HUES6 (cell line): ENCODE data around the gene CRYGS.

ENCODE experiments used
- H3K27ac ChIP-seq: 2 replicates; pipeline ENCODE4 v1.7.0; 2013; ENCODE audit warnings: low read depth, mild to moderate bottlenecking, low read length, inconsistent platforms
- H3K27me3 ChIP-seq: 2 replicates; pipeline ENCODE4 v1.6.1; 2013; ENCODE audit warnings: low read length; ENCODE audit not compliant: control insufficient read depth, insufficient read depth
- H3K36me3 ChIP-seq: 2 replicates; pipeline ENCODE4 v1.6.1; 2013; ENCODE audit warnings: low read length; ENCODE audit not compliant: control insufficient read depth, insufficient read depth
- H3K4me1 ChIP-seq: 2 replicates; pipeline ENCODE4 v1.6.1; 2013; ENCODE audit warnings: low read length; ENCODE audit not compliant: control insufficient read depth, insufficient read depth
- H3K4me3 ChIP-seq: 2 replicates; pipeline ENCODE4 v1.5.1; 2013; ENCODE audit warnings: low read depth, low read length
- H3K9ac ChIP-seq: one replicate; pipeline ENCODE4 v1.6.1; 2013; ENCODE audit warnings: mild to moderate bottlenecking, low read length
- H3K9me3 ChIP-seq: 2 replicates; pipeline ENCODE4 v1.6.1; 2013; ENCODE audit warnings: low read depth, low read length; ENCODE audit not compliant: control insufficient read depth, insufficient read depth

CRYGS gene

DNA sequence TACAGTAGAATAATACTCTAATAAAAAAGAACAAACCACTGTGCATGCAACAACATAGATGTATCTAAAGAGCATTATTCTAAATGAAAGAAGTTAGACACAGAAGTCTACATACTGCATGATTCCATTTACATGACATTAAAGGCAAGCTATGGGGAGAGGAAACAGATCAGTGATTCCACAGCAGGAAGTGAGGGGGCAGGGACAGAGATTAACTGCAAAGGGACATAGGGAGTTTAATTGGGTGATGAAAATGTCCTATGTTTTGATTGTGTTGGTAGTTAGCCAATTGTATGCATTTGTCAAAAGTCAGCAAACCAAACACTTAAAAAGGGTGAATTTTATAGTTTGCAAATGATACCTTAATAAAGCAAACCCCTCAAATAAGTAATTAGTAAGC, 13.8 kb downstream of the CRYGS start:
- Histone ChIP-seq H3K4me3 (no peak overlapping the region), H3K9me3 (no peaks in the 10 kb centered on the region), H3K4me1 (peaks cover 11% of the 10 kb centered on the region), H3K27ac (no peak overlapping the region), H3K27me3 (no peaks in the 10 kb centered on the region), H3K36me3 (no peaks in the 10 kb centered on the region), H3K9ac (no peak overlapping the region)

DNA sequence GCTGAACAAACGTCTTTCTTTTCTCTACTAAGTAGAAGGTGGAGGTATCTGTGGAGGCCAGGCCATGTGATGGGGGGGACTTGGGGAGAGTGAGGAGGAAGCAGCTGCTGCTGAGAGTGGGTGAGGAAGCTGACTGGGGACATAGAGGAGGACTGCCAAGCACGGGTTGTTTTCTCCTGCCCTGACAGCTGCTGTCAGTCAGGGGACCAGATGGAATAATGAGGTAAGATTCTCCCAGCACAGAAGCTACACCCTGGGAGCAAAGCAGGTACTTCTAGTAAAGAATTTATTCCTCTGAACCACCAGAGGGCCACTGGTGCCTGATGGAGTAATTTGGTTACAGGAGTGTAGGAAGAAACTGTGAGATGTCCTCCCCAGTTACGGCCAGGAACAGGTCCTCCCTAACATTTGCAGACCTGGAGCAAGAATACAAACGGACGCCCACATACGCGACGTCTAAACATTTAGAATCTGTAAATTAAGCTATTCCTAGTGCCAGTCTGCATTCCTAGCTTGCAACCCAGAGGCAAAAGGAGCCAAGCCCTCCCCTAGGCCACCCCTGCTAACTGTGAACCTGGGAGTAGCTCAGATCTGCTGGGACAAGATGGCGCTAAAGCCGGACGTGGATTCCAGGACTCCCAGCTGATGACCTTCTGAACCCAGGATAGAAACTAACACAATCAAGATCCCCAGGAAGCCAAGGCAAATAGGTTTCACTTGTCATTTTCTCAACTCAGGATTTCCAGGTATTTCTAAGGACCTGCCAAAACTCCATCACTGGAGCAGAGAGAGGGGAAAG, 14.8 kb downstream of the CRYGS start:
- Histone ChIP-seq H3K9ac (no peak overlapping the region), H3K27me3 (no peaks in the 10 kb centered on the region), H3K4me1 (peaks cover 11% of the 10 kb centered on the region), H3K27ac (no peak overlapping the region), H3K36me3 (no peaks in the 10 kb centered on the region), H3K4me3 (no peak overlapping the region), H3K9me3 (no peaks in the 10 kb centered on the region)

DNA sequence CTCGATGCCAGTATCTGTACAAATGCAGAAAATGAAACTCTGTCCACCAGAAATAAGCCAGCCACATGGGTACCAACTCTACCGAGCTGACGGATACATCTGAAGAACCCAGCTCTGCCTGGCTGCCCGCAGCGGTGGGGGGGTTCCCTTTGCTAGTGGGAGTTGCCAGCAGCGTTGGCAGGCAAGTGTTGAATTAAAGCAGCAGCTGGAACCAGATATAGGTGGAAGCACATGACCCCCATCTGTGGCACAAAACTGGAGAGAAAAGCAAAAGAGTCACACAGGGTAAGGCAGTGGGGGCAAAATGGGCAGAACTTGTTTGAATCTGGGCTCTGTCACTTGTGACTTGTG, 17.9 kb downstream of the CRYGS start:
- H3K9ac ChIP-seq: no peak overlapping the region
- H3K27ac ChIP-seq: no peak overlapping the region
- H3K4me3 ChIP-seq: no peak overlapping the region
- H3K27me3 ChIP-seq: no peaks in the 10 kb centered on the region
- H3K9me3 ChIP-seq: no peaks in the 10 kb centered on the region
- H3K4me1 ChIP-seq: peaks cover 6% of the 10 kb centered on the region
- no peaks in the 10 kb centered on the region for H3K36me3 ChIP-seq

DNA sequence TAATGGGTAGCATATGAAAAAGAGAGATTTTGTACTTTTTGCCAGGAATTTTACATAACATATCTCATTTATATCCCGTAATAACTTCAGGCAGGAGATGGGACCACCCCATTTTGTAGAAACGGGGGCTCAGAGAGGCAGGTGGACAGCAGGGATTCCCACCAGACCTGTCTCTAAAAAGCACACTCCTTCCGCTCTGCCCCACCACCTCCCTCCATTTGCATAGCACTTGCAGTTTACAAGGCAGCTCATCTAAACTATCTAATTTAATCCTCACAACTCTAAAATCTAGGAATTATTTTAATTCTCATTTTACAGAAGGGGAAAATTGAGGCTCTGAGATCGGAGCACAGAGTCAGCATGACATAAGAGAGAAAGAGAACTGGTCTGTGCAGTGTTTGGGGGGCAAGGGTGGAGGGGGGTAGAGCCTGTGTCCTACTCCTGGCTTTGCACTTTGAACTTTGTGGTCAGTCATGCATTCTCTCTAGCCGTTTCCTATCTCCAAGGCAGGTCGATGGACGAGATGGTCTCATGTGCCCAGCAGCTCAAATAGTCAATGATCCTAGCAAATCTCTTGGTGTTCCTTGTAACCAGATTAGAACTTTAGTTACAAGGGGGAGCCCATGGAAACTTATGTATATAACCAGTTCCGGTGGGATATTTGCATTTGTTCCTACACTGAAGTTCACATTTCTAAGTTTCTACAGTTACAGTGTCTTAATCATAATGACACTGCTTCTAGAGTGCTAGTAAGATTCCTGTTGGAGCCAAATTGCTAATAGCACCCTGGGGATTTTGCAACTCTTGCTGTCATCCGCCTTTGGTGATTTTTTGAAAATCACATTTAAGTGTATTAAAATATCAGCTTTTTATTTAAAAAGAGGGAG, 18.6 kb downstream of the CRYGS start:
- Histone ChIP-seq H3K9me3 (no peaks in the 10 kb centered on the region), H3K4me3 (no peak overlapping the region), H3K4me1 (peaks cover 4% of the 10 kb centered on the region), H3K27ac (no peak overlapping the region), H3K9ac (no peak overlapping the region), H3K27me3 (no peaks in the 10 kb centered on the region), H3K36me3 (no peaks in the 10 kb centered on the region)

DNA sequence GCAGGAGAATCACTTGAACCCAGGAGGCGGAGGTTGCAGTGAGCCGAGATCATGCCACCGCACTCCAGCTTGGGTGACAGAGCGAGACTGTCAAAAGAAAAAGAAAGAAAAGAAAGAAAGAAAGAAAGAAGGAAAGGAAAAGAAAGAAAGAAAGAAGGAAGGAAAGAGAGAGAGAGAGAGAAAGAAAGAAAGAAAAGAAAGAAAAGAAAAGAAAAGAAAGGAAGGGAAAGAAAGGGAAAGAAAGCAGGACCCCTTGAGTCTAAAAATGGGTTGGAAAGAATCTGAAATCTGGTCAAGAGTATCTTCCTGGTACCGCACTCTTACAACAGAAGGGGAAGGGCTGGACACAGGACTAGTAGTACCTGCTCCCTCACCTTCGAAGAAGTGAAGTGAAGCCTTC, 19.6 kb downstream of the CRYGS start:
- Histone ChIP-seq H3K27ac (no peak overlapping the region), H3K9ac (no peak overlapping the region), H3K9me3 (no peaks in the 10 kb centered on the region), H3K27me3 (no peaks in the 10 kb centered on the region), H3K36me3 (no peaks in the 10 kb centered on the region), H3K4me1 (no peaks in the 10 kb centered on the region), H3K4me3 (no peak overlapping the region)

DNA sequence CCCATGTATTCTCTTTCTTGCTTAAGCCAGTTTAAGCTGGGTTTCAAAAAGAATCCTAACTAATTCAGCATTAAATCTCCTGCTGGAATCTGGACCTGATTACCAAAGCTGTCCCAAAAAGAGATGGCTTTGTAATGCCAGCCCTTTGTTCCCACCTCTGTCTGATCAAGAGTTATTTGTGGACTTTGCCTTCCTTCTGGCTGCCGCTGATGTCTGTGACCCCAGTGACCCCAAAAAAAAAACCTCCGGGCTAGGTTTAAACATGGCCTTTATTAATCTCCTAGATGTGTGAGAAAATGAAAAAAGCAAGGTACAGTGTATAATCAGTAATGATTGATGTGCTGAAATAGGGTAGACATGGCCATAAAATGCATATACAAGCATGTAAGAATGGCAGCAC, 20.7 kb downstream of the CRYGS start:
- no peak overlapping the region for H3K27ac ChIP-seq
- H3K4me1 ChIP-seq: no peaks in the 10 kb centered on the region
- H3K9me3 ChIP-seq: no peaks in the 10 kb centered on the region
- no peak overlapping the region for H3K4me3 ChIP-seq
- H3K36me3 ChIP-seq: no peaks in the 10 kb centered on the region
- no peaks in the 10 kb centered on the region for H3K27me3 ChIP-seq
- no peak overlapping the region for H3K9ac ChIP-seq

DNA sequence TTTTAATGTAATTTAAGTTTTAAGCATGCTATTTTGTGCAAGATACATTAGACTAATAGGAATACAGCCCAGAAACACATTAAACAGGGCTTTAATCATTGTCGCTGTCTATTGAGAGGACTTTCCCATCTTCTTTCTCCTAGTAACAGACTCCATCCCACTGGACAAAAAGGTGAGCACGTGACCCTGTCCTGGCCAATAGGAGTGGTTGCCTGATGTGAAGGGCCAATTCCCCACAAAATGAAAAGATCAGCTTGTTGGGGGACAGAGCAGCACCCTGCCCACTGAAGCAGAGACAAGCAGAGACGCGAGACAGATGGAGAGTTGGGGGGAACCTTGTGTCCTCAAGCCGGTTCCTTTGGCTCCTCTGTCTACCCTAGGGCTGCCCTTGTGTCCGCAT, 21.2 kb downstream of the CRYGS start:
- no peak overlapping the region for H3K9ac ChIP-seq
- no peaks in the 10 kb centered on the region for H3K4me1 ChIP-seq
- no peaks in the 10 kb centered on the region for H3K27me3 ChIP-seq
- H3K4me3 ChIP-seq: no peak overlapping the region
- no peaks in the 10 kb centered on the region for H3K36me3 ChIP-seq
- no peak overlapping the region for H3K27ac ChIP-seq
- no peaks in the 10 kb centered on the region for H3K9me3 ChIP-seq

DNA sequence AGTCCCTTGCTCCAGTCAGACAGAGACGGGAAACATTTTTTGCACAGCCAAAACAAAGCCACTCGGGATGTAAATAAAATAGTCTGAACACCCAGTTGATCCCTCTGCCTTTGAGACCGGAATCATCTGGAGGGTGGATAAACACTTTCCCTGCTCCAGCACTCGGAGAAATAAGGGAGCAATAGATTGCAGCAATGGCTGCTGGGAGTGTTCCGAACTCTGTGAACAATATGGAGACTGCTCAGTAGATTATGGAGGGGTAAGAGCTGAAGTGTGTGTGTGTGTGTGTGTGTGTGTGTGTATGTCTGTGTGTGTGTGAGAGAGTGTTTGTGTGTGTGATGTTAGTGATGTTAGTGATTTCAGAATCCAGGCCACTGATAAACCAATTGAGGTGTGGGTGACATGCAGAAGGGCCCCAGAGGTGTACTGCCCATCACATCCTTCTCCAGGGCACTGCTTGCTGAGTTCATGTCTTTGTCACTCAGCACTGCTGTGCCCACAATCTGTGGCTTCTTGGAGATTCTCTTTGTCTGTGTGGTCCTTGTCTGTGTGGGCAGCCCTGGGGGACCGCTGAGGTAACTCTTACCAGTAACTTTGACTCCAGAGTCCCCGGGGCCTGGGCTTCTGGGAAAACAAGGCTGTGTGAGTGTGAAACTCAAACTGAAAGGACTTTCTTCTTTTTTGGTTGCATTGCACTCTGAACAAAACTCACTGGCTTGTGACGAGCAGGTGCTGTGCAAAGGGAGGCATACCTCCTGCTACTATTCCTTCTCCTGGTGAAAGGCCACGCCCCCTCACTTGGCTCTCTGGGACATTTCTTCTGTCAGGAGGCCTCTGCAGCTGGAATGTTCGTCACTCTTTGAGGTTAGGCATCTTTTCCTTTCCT, 23.0 kb downstream of the CRYGS start:
- Histone ChIP-seq H3K4me3 (no peak overlapping the region), H3K27ac (no peak overlapping the region), H3K9me3 (peaks cover 3% of the 10 kb centered on the region; the same call in 1 of the 2 replicates), H3K27me3 (no peaks in the 10 kb centered on the region), H3K36me3 (no peaks in the 10 kb centered on the region), H3K9ac (no peak overlapping the region), H3K4me1 (no peaks in the 10 kb centered on the region)

DNA sequence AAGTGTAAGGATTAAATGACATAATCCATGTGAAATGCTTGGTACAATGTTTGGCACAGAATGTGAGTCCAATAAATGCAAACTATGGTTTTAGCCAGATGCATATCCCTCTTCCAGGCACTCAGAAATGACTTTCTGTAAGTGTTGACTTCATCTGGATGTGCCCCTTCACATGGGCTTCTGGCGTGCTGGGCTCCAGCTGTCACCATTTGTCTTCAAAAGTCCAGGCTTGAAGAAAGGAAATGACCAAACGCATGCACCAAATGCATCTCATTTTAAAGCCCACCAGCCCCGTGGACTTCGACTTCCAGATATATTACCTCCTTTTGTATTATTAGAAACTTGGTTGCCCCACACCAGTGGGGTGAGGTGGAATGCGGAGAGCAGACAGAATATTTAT, 23.7 kb downstream of the CRYGS start:
- Histone ChIP-seq H3K4me3 (no peak overlapping the region), H3K36me3 (no peaks in the 10 kb centered on the region), H3K9me3 (peaks cover 3% of the 10 kb centered on the region; the same call in 1 of the 2 replicates), H3K4me1 (no peaks in the 10 kb centered on the region), H3K9ac (no peak overlapping the region), H3K27me3 (no peaks in the 10 kb centered on the region), H3K27ac (no peak overlapping the region)

DNA sequence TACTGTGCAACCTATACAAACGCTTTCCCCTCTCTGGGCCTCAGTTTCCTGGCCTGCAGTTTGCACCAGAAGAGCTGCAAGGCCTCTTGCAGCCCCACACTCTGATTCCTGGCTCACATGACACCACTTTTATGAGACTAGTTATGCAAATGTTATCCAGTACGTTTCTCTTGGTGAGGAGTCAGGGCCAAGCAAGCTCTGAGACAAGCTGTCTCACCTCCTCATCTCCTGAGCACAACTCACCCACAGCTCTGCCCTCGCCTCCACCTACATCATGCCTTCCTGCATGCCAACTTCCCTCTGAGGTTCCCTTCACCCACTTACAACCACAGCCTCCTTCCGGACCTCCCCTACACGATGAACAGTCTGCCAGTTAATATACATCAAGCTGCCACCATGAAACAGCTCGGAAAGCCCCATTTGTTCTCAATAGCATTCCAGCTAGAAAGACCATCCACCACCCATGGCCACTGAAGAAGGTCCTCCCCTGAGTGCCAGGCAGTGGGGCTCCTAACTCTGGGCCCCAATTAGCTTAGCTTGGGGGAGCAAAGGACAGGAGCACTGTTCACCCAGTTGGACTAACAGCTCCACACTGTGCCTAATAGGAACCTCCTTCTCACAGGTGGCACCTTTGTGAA, 25.0 kb downstream of the CRYGS start:
- H3K9ac ChIP-seq: no peak overlapping the region
- H3K36me3 ChIP-seq: no peaks in the 10 kb centered on the region
- peaks cover 3% of the 10 kb centered on the region; the same call in 1 of the 2 replicates for H3K9me3 ChIP-seq
- no peak overlapping the region for H3K27ac ChIP-seq
- H3K4me1 ChIP-seq: no peaks in the 10 kb centered on the region
- no peaks in the 10 kb centered on the region for H3K27me3 ChIP-seq
- H3K4me3 ChIP-seq: no peak overlapping the region
